Dedifferentiated amniotic fluid mesenchymal stem cell (primary cell): ENCODE data around the gene TMEM81.

Experiments used
- DNase-seq: peaks from one replicate; pipeline ENCODE4 v3.0.0-alpha.2; 2016; ENCODE audit errors: extremely low spot score

Gene TMEM81

GRCh38 chr1:205060746-205061145, 23.5 kb downstream of the TMEM81 start:
- DNase-seq, result no peak

GRCh38 chr1:205059660-205060059, 24.6 kb downstream of the TMEM81 start:
- DNase-seq, result no peak

GRCh38 chr1:205058853-205059252, 25.4 kb downstream of the TMEM81 start:
- DNase-seq, result no peak

GRCh38 chr1:205057808-205058575, 26.3 kb downstream of the TMEM81 start:
- DNase-seq, result no peak

- DNase-seq, result no peak
These were observed 27.2 kb downstream of the TMEM81 start for GRCh38 chr1:205056956-205057568.

- DNase-seq, result no peak
These were observed 28.1 kb downstream of the TMEM81 start for GRCh38 chr1:205056188-205056611.

GRCh38 chr1:205054013-205054412, 30.2 kb downstream of the TMEM81 start:
- DNase-seq, result no peak

- no peak for DNase-seq
These were observed 31.0 kb downstream of the TMEM81 start for GRCh38 chr1:205053296-205053695.

GRCh38 chr1:205052690-205053089, 31.6 kb downstream of the TMEM81 start:
- DNase-seq, result no peak

- no peak for DNase-seq
These were observed 34.8 kb downstream of the TMEM81 start for GRCh38 chr1:205049479-205049878.

- no peak for DNase-seq
These were observed 35.9 kb downstream of the TMEM81 start for GRCh38 chr1:205048382-205048781.

- no peak for DNase-seq
These were observed 36.5 kb downstream of the TMEM81 start for GRCh38 chr1:205047764-205048231.

- DNase-seq, result no peak
These were observed 37.4 kb downstream of the TMEM81 start for GRCh38 chr1:205046870-205047269.

- DNase-seq, result no peak
These were observed 39.1 kb downstream of the TMEM81 start for GRCh38 chr1:205045146-205045545.

- DNase-seq, result no peak
These were observed 39.5 kb downstream of the TMEM81 start for GRCh38 chr1:205044741-205045140.

- DNase-seq, result no peak
These were observed 40.4 kb downstream of the TMEM81 start for GRCh38 chr1:205043866-205044265.

GRCh38 chr1:205042911-205043806, 41.1 kb downstream of the TMEM81 start, which contains the start of gene CNTN2:
TSS of gene CNTN2 (plus strand) at chr1:205043212. CDS start at chr1:205053186, 9,974 bp downstream.
- no peak for DNase-seq

- DNase-seq, result no peak
These were observed 42.0 kb downstream of the TMEM81 start for GRCh38 chr1:205041998-205042910.

- no peak for DNase-seq
These were observed 43.1 kb downstream of the TMEM81 start for GRCh38 chr1:205041001-205041715.

- no peak for DNase-seq
These were observed 46.0 kb downstream of the TMEM81 start for GRCh38 chr1:205038132-205038786.
